PC-3 (cell line): ENCODE results near the gene ITPR3. TPM values are rescaled to one million over a fixed set of nuclear protein-coding genes. Genes with fewer than 3 reads are reported as not detected.

ENCODE experiments used
- ATAC-seq: fragments of 200-7000 bp; cut with Tn5 transposase; 2 replicates; pipeline ENCODE4 v1.9.1; 2020; ENCODE audit warnings: mild to moderate bottlenecking, moderate library complexity
- BruUV-seq: library from RNA; stranded (reverse); fragments of 400-500 nt; replicated peaks from 2 replicates; lab custom pipeline; 2021; lab: Mats Ljungman, UMichigan
- CTCF ChIA-PET: fragments of 300-600 bp; sonication (Branson Sonifier 250); formaldehyde crosslinking; loops from one replicate; lab custom pipeline; 2022; ENCODE audit warnings: antibody characterized with exemption; lab: Charles Lee
- POLR2A ChIA-PET: fragments of 300-600 bp; sonication (Branson Sonifier 250); formaldehyde crosslinking; loops from one replicate; lab custom pipeline; 2022; ENCODE audit warnings: antibody characterized with exemption; ENCODE audit not compliant: unreplicated experiment; lab: Charles Lee
- DNase-seq: peaks from one replicate; pipeline ENCODE4 v3.0.0-alpha.2; 2015
- H2AFZ ChIP-seq: fragments of 300-600 bp; sonication (generic); 2 replicates; pipeline ENCODE4 v1.6.0; 2016; ENCODE audit warnings: antibody characterized with exemption, low read length
- H3F3A ChIP-seq: fragments of 300-600 bp; sonication (generic); one replicate; pipeline ENCODE4 v1.6.0; 2017; ENCODE audit warnings: antibody characterized with exemption, low read length, control low read depth, mild to moderate bottlenecking; ENCODE audit not compliant: unreplicated experiment
- H3K27ac ChIP-seq: fragments of 300-600 bp; sonication (generic); 2 replicates; pipeline ENCODE4 v1.5.1; 2016; ENCODE audit warnings: mild to moderate bottlenecking, low read length
- H3K27me3 ChIP-seq: fragments of 300-600 bp; sonication (generic); 2 replicates; pipeline ENCODE4 v1.6.1; 2016; ENCODE audit warnings: low read length, mixed read lengths
- H3K36me3 ChIP-seq: fragments of 300-600 bp; sonication (generic); 2 replicates; pipeline ENCODE4 v1.6.1; 2016; ENCODE audit warnings: low read depth, mixed run types, low read length, mixed read lengths
- H3K4me1 ChIP-seq: fragments of 300-600 bp; sonication (generic); 2 replicates; pipeline ENCODE4 v1.5.1; 2016; ENCODE audit warnings: low read length; ENCODE audit not compliant: insufficient read depth
- H3K4me2 ChIP-seq: fragments of 300-600 bp; sonication (generic); 2 replicates; pipeline ENCODE4 v1.6.0; 2016; ENCODE audit warnings: low read length
- H3K4me3 ChIP-seq: fragments of 300-600 bp; sonication (generic); 2 replicates; pipeline ENCODE4 v1.5.1; 2016; ENCODE audit warnings: mild to moderate bottlenecking, low read length, mixed read lengths
- H3K79me2 ChIP-seq: fragments of 300-600 bp; sonication (generic); 2 replicates; pipeline ENCODE4 v1.6.1; 2017; ENCODE audit warnings: low read length, mixed read lengths
- H3K9ac ChIP-seq: fragments of 300-600 bp; sonication (generic); 2 replicates; pipeline ENCODE4 v1.6.0; 2016; ENCODE audit warnings: mild to moderate bottlenecking, low read length
- H3K9me2 ChIP-seq: fragments of 300-600 bp; sonication (generic); replicated peaks from 2 replicates; pipeline ENCODE4 v1.6.1; 2016; ENCODE audit warnings: mixed run types, low read length, mixed read lengths
- H3K9me3 ChIP-seq: fragments of 300-600 bp; sonication (generic); 2 replicates; pipeline ENCODE4 v1.6.1; 2016; ENCODE audit warnings: low read length, mixed read lengths
- H4K20me1 ChIP-seq: fragments of 300-600 bp; sonication (generic); 2 replicates; pipeline ENCODE4 v1.6.1; 2016; ENCODE audit warnings: low read length, mixed read lengths
- EZH2 ChIP-seq: fragments of 300-600 bp; sonication (generic); IDR thresholded peaks from one replicate; pipeline ENCODE4 v1.6.1; 2017; ENCODE audit warnings: antibody characterized with exemption, mild to moderate bottlenecking, low read length; ENCODE audit not compliant: unreplicated experiment
- EZH2phosphoT487 ChIP-seq: fragments of 300-600 bp; sonication (generic); IDR thresholded peaks from 2 replicates; pipeline ENCODE4 v1.6.1; 2018; ENCODE audit warnings: mild to moderate bottlenecking, antibody characterized with exemption, low read length, borderline replicate concordance
- intact Hi-C: fragments of 100-400 bp; cut with micrococcal nuclease; formaldehyde crosslinking; loops from 2 replicates; pipeline ENCODE4 v1.9.0; 2023
- total RNA-seq: library from RNA; depleted of rRNA; stranded (reverse); fragments of >200 nt; gene quantifications from 2 replicates; pipeline ENCODE4 v1.2.3, GENCODE V29; 2014
- TF ChIP-seq, protein P1 (sequence below): fragments of 300-600 bp; sonication (generic); conservative IDR thresholded peaks from 2 replicates; pipeline ENCODE4 v1.5.1; 2017; ENCODE audit warnings: antibody characterized with exemption, low read depth, mild to moderate bottlenecking, low read length

Gene ITPR3
- total RNA-seq, 1 experiment from 2014 or later: 41.8 TPM

DNA sequence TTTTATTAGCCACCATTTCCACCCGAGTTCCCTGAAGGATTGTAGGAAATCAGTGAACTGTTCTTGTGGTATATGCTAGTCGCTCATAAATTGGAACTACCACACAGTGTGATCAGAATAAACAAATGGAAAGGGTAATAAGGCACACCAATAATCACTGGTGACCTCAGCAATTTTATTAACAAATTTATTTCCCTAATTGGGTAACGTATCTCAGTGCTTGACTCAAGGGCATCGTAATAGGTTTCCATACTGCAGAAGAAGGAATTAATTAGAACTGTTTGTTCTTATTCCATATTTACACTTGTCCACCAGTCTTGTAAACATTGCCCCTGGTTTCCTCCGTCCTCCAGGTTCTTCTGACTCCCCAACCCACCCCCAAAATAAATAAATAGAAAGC is 100.4 kb downstream of the ITPR3 start:
- POLR2A ChIA-PET: no interaction called here
- BruUV-seq: no TSS peak
- ATAC-seq: no peak

DNA sequence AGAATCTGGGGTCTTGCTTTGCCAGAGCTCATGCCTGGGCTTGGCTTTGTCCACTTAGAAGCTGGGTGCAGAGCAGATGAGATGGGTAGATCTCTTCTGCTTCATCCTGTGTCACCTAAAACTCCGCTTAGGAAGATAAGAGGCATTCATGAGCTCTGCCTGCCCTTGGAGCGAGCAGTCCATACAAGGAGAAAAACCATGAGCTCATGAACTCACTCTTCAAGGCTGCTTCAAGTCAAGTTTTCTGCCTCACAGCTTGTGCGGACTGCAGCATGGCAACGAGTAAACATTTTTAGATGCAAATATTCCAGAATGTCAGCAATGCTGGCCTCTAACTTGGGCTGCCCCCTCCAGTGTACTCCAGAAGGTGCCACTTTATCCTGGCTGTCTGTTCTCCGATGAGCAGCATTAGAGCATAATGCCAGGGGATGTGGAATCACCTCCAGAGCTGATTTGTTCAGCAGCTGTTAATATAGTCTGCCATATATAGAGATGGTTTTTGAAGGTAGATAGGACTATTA is 101.0 kb downstream of the ITPR3 start:
- H3F3A ChIP-seq: no peaks in the 10 kb centered on the region
- no peak for ATAC-seq
- no peak overlapping the region for H3K4me3 ChIP-seq
- peaks cover 19% of the 10 kb centered on the region for H3K27me3 ChIP-seq
- no peak overlapping the region for H3K27ac ChIP-seq
- no peaks in the 10 kb centered on the region for H3K9me2 ChIP-seq
- BruUV-seq: no TSS peak
- H3K4me2 ChIP-seq: no peak overlapping the region
- POLR2A ChIA-PET: no interaction called here
- CTCF ChIA-PET: no interaction called here
- no peaks in the 10 kb centered on the region for H4K20me1 ChIP-seq
- H3K36me3 ChIP-seq: no peaks in the 10 kb centered on the region
- no peaks in the 10 kb centered on the region for H3K79me2 ChIP-seq
- DNase-seq: no peak
- no peak for TF ChIP-seq EZH2phosphoT487
- TF ChIP-seq, protein P1, sequence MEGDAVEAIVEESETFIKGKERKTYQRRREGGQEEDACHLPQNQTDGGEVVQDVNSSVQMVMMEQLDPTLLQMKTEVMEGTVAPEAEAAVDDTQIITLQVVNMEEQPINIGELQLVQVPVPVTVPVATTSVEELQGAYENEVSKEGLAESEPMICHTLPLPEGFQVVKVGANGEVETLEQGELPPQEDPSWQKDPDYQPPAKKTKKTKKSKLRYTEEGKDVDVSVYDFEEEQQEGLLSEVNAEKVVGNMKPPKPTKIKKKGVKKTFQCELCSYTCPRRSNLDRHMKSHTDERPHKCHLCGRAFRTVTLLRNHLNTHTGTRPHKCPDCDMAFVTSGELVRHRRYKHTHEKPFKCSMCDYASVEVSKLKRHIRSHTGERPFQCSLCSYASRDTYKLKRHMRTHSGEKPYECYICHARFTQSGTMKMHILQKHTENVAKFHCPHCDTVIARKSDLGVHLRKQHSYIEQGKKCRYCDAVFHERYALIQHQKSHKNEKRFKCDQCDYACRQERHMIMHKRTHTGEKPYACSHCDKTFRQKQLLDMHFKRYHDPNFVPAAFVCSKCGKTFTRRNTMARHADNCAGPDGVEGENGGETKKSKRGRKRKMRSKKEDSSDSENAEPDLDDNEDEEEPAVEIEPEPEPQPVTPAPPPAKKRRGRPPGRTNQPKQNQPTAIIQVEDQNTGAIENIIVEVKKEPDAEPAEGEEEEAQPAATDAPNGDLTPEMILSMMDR: no peak
- TF ChIP-seq EZH2: no peak
- H3K9ac ChIP-seq: no peak overlapping the region
- H2AFZ ChIP-seq: no peak overlapping the region
- intact Hi-C loops: no loop called here
- peaks cover 18% of the 10 kb centered on the region for H3K4me1 ChIP-seq
- H3K9me3 ChIP-seq: no peaks in the 10 kb centered on the region

More for the DNA sequence above, 100.4 kb downstream of the ITPR3 start:
- H3K9ac ChIP-seq: no peak overlapping the region
- CTCF ChIA-PET: no interaction called here
- intact Hi-C loops: no loop called here
- H3K4me3 ChIP-seq: no peak overlapping the region
- H3K9me2 ChIP-seq: no peaks in the 10 kb centered on the region
- H2AFZ ChIP-seq: no peak overlapping the region
- peaks cover 19% of the 10 kb centered on the region for H3K27me3 ChIP-seq
- no peak for DNase-seq
- H3K79me2 ChIP-seq: no peaks in the 10 kb centered on the region
- H3K27ac ChIP-seq: no peak overlapping the region
- H3F3A ChIP-seq: no peaks in the 10 kb centered on the region
- no peaks in the 10 kb centered on the region for H4K20me1 ChIP-seq
- peak overlapping the region; percentile 56; the same call in 1 of the 2 replicates for H3K4me2 ChIP-seq
- no peak for TF ChIP-seq EZH2
- TF ChIP-seq EZH2phosphoT487: no peak
- TF ChIP-seq, protein P1: no peak
- no peaks in the 10 kb centered on the region for H3K36me3 ChIP-seq
- H3K9me3 ChIP-seq: no peaks in the 10 kb centered on the region
- H3K4me1 ChIP-seq: peaks cover 25% of the 10 kb centered on the region

DNA sequence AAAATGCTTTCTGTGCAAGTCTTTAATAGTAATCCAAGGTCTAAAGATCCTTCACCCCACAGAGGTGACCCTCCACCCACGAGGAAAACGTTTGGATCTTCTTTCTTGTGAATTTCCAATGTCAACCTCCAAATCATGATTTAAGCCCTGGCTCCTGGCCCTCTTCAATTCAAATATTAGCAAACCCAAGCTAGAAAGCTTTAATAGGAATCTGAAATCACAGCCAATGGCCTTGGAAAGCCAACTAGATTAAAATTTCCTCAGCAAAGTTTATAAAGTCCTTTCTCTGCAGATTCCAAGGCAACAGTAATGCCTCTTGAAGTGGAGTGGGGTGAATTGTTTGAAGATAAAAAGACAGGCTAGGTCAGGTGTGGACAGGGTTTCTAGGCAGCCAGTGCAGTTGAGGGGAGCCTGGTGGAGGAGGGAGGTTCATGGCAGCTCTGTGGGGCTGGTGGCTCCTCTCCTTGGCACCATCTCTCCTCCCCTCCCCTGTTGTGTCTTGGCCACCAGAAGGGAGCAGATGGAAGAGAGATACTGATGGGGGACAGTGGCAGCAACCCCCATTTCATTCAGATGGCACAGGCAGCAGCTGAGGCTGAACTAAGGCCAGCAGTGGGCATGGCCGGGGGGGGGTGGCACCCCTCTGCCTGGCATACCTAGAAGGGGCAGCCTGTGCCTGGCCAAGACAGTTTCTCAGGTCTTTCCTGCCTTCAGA is 102.4 kb downstream of the ITPR3 start:
- Histone ChIP-seq H3K27me3 (peaks cover 19% of the 10 kb centered on the region), H4K20me1 (no peaks in the 10 kb centered on the region), H3F3A (no peaks in the 10 kb centered on the region), H3K9ac (no peak overlapping the region), H3K79me2 (no peaks in the 10 kb centered on the region), H3K36me3 (no peaks in the 10 kb centered on the region), H3K4me3 (no peak overlapping the region), H2AFZ (no peak overlapping the region), H3K9me2 (no peaks in the 10 kb centered on the region), H3K9me3 (no peaks in the 10 kb centered on the region), H3K4me2 (no peak overlapping the region), H3K27ac (no peak overlapping the region), H3K4me1 (peaks cover 16% of the 10 kb centered on the region)
- DNase-seq (no peak), ATAC-seq (no peak)
- POLR2A ChIA-PET: no interaction called here
- no TSS peak for BruUV-seq
- CTCF ChIA-PET: no interaction called here
- TF ChIP-seq EZH2 (no peak), EZH2phosphoT487 (no peak)
- TF ChIP-seq, protein P1: no peak
- intact Hi-C loops: no loop called here
